Suprapubic skin (tissue), 4 donors: ENCODE results near the gene SMYD3. TPM values are rescaled to one million over a fixed set of nuclear protein-coding genes. Genes with fewer than 3 reads are reported as not detected.

Experiments used
- DNase-seq, 2 donors: peaks; one replicate each; pipeline ENCODE4 v3.0.0-alpha.2; 2019; ENCODE audit warnings: low spot score in 2 of 2
- H3K27ac ChIP-seq: fragments of 200-600 bp; sonication (generic); one replicate; pipeline ENCODE4 v1.5.1; 2019
- H3K27me3 ChIP-seq: fragments of 200-600 bp; sonication (generic); one replicate; pipeline ENCODE4 v1.5.1; 2019
- H3K36me3 ChIP-seq: fragments of 200-600 bp; sonication (generic); one replicate; pipeline ENCODE4 v1.5.1; 2019
- H3K4me1 ChIP-seq: fragments of 200-600 bp; sonication (generic); one replicate; pipeline ENCODE4 v1.5.1; 2019
- H3K4me3 ChIP-seq: fragments of 200-600 bp; sonication (generic); one replicate; pipeline ENCODE4 v1.5.1; 2019; ENCODE audit warnings: mild to moderate bottlenecking
- H3K9me3 ChIP-seq: fragments of 200-600 bp; sonication (generic); one replicate; pipeline ENCODE4 v1.5.1; 2019
- EP300 ChIP-seq: sonication (generic); formaldehyde crosslinking; IDR thresholded peaks from one replicate; pipeline ENCODE4 v1.6.1; 2017; ENCODE audit warnings: antibody characterized with exemption
- POLR2A ChIP-seq, 2 donors: fragments of 450-650 bp; IDR thresholded peaks; one replicate each; pipeline ENCODE4 v1.6.1; 2017; ENCODE audit warnings: antibody characterized with exemption in 2 of 2, mild to moderate bottlenecking in 2 of 2, moderate library complexity in 2 of 2
- POLR2AphosphoS5 ChIP-seq, 3 donors: sonication (generic); formaldehyde crosslinking; IDR thresholded peaks; one replicate each; pipeline ENCODE4 v1.6.1; 2017; ENCODE audit warnings: antibody characterized with exemption in 3 of 3
- WGBS: methylation state at CpG from one replicate; pipeline ENCODE4 v1.1.5; 2018; 5-methylcytosine and 5-hydroxymethylcytosine counted together
- total RNA-seq, 4 donors: library from RNA; depleted of rRNA; stranded (reverse); fragments of >200 nt; gene quantifications; one replicate each; pipeline ENCODE4 v1.1.0, GENCODE V29; 2016
- TF ChIP-seq, protein P1 (sequence below), 2 donors: fragments of 200-600 bp in 1 of 2; fragments of 450-650 bp in 1 of 2; sonication (generic) in 1 of 2; IDR thresholded peaks; one replicate each; pipeline ENCODE4 v1.5.1; 2016 to 2019; ENCODE audit warnings: antibody characterized with exemption in 2 of 2, mild to moderate bottlenecking in 1 of 2, moderate library complexity in 1 of 2

The SMYD3 gene
- total RNA-seq, 4 donors from 2014 or later = 14.5 to 33.6 (median 18.9) TPM

DNA sequence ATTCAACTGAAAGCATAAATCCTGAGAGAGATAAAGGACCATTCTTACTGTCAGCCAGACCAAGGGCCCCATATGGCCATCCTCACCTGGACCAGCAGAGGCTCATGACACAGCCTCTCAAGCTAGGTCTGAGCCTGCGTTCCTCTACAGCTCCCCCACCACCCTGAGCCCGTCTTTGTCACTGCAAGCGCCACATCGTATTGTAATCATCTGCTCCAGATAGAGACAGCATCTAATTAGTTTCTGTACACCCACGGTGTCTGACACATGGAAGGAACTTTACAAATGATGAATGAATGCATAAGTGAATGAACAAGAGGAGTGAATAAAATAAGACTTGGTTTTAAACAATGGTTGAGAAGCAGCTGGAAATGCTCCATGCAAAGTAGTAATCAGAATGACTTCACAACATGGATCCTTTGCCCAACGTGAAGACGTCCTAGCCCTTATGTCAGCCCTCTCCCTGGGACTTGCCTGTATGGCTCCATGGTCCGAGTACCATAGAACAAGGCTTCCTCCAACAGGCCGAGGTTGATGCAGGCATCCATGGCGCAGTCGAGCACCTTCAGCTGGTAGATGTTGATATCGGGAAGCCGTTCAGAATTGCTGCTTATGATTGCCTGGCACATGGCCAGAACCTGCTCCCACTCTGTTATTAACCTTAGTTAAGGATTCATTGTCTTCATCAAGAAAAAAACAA is 648.9 kb downstream of the SMYD3 start:
- WGBS = 92% methylated on average over 13 of the region's 13 CpGs
- TF ChIP-seq, protein P1, sequence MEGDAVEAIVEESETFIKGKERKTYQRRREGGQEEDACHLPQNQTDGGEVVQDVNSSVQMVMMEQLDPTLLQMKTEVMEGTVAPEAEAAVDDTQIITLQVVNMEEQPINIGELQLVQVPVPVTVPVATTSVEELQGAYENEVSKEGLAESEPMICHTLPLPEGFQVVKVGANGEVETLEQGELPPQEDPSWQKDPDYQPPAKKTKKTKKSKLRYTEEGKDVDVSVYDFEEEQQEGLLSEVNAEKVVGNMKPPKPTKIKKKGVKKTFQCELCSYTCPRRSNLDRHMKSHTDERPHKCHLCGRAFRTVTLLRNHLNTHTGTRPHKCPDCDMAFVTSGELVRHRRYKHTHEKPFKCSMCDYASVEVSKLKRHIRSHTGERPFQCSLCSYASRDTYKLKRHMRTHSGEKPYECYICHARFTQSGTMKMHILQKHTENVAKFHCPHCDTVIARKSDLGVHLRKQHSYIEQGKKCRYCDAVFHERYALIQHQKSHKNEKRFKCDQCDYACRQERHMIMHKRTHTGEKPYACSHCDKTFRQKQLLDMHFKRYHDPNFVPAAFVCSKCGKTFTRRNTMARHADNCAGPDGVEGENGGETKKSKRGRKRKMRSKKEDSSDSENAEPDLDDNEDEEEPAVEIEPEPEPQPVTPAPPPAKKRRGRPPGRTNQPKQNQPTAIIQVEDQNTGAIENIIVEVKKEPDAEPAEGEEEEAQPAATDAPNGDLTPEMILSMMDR (IDR thresholded peaks at IDR 0.05) = no peak
- TF ChIP-seq POLR2AphosphoS5 (IDR thresholded peaks at IDR 0.05) = no peak
- no peak for TF ChIP-seq POLR2A (IDR thresholded peaks at IDR 0.05)
- TF ChIP-seq EP300 = no peak
- Histone ChIP-seq H3K27ac (no peak overlapping the region), H3K4me3 (no peak overlapping the region), H3K27me3 (no peaks in the 10 kb centered on the region), H3K9me3 (no peaks in the 10 kb centered on the region), H3K36me3 (peaks cover 9% of the 10 kb centered on the region), H3K4me1 (no peaks in the 10 kb centered on the region)
- DNase-seq = no peak

GRCh38 chr1:245856944-245857531 is 650.0 kb downstream of the SMYD3 start:
- H3K27ac ChIP-seq = no peak overlapping the region
- H3K36me3 ChIP-seq = peaks cover 4% of the 10 kb centered on the region
- no peaks in the 10 kb centered on the region for H3K4me1 ChIP-seq
- TF ChIP-seq EP300 = no peak
- TF ChIP-seq POLR2AphosphoS5 (IDR thresholded peaks at IDR 0.05) = no peak
- no peak for TF ChIP-seq POLR2A (IDR thresholded peaks at IDR 0.05)
- TF ChIP-seq, protein P1 (IDR thresholded peaks at IDR 0.05) = no peak
- DNase-seq = no peak
- H3K9me3 ChIP-seq = no peaks in the 10 kb centered on the region
- H3K4me3 ChIP-seq = no peak overlapping the region
- 92% methylated on average over 13 of the region's 13 CpGs for WGBS
- no peaks in the 10 kb centered on the region for H3K27me3 ChIP-seq

- TF ChIP-seq, protein P1 (IDR thresholded peaks at IDR 0.05) = no peak
- TF ChIP-seq POLR2AphosphoS5 (IDR thresholded peaks at IDR 0.05) (no peak), POLR2A (IDR thresholded peaks at IDR 0.05) (no peak), EP300 (no peak)
- Histone ChIP-seq H3K4me1 (no peaks in the 10 kb centered on the region), H3K27ac (no peak overlapping the region), H3K36me3 (peaks cover 4% of the 10 kb centered on the region), H3K4me3 (no peak overlapping the region), H3K9me3 (no peaks in the 10 kb centered on the region), H3K27me3 (no peaks in the 10 kb centered on the region)
- WGBS = 84% methylated on average over 8 of the region's 8 CpGs
- no peak for DNase-seq
Measured at GRCh38 chr1:245855846-245856730, 651.0 kb downstream of the SMYD3 start.

- no peak for DNase-seq
- Histone ChIP-seq H3K36me3 (peaks cover 4% of the 10 kb centered on the region), H3K4me3 (no peak overlapping the region), H3K4me1 (no peaks in the 10 kb centered on the region), H3K27me3 (no peaks in the 10 kb centered on the region), H3K27ac (no peak overlapping the region), H3K9me3 (no peaks in the 10 kb centered on the region)
- WGBS = 95% methylated on average over 17 of the region's 17 CpGs
- no peak for TF ChIP-seq POLR2A (IDR thresholded peaks at IDR 0.05)
- TF ChIP-seq EP300 = no peak
- no peak for TF ChIP-seq POLR2AphosphoS5 (IDR thresholded peaks at IDR 0.05)
- TF ChIP-seq, protein P1 (IDR thresholded peaks at IDR 0.05) = no peak
Measured at GRCh38 chr1:245853291-245853690, 653.8 kb downstream of the SMYD3 start.

GRCh38 chr1:245843101-245843500 is 664.0 kb downstream of the SMYD3 start:
- no peak overlapping the region for H3K4me3 ChIP-seq
- H3K9me3 ChIP-seq = no peaks in the 10 kb centered on the region
- no peaks in the 10 kb centered on the region for H3K4me1 ChIP-seq
- TF ChIP-seq POLR2AphosphoS5 (IDR thresholded peaks at IDR 0.05) (no peak), POLR2A (IDR thresholded peaks at IDR 0.05) (no peak), EP300 (no peak)
- TF ChIP-seq, protein P1 (IDR thresholded peaks at IDR 0.05) = no peak
- WGBS = 56% methylated on average over 3 of the region's 3 CpGs
- no peaks in the 10 kb centered on the region for H3K36me3 ChIP-seq
- H3K27me3 ChIP-seq = no peaks in the 10 kb centered on the region
- H3K27ac ChIP-seq = no peak overlapping the region
- no peak for DNase-seq
